Measurements from ENCODE around the gene UFSP1.

DNA sequence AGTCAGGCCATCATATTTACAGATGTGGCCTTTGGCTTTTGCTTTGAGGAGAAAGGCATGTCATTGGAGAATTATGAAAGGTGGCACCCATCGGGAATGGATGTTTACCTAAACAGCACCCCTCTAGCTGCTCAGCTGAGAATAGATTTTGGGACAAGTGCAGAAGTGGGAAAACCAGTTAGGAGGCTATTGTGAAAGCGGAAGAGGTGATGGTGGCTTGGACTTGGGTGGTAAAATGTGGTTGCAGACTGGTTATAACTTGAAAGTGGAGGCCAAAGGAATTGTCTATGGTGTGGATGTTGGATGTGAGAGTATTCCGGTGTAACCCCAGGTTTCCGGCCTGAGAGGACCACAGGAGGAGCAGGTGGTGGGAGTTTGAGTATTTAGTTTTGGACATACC is 42.2 kb downstream of the UFSP1 start:
- TF ChIP-seq, protein P1, sequence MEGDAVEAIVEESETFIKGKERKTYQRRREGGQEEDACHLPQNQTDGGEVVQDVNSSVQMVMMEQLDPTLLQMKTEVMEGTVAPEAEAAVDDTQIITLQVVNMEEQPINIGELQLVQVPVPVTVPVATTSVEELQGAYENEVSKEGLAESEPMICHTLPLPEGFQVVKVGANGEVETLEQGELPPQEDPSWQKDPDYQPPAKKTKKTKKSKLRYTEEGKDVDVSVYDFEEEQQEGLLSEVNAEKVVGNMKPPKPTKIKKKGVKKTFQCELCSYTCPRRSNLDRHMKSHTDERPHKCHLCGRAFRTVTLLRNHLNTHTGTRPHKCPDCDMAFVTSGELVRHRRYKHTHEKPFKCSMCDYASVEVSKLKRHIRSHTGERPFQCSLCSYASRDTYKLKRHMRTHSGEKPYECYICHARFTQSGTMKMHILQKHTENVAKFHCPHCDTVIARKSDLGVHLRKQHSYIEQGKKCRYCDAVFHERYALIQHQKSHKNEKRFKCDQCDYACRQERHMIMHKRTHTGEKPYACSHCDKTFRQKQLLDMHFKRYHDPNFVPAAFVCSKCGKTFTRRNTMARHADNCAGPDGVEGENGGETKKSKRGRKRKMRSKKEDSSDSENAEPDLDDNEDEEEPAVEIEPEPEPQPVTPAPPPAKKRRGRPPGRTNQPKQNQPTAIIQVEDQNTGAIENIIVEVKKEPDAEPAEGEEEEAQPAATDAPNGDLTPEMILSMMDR (IDR thresholded peaks at IDR 0.05; ENCODE audit: low read length) = no peak
- no peak for TF ChIP-seq EZH2 (optimal IDR thresholded peaks at IDR 0.05; ENCODE audit: low read depth, low read length)
